ENCODE results near the gene TBXA2R.
"Not testable (repeated sequence)": the region's sequence is repeated elsewhere in the genome, so short reads cannot be mapped to it uniquely, and the experiment has no call there.

GRCh38 chr19:3647102-3647501 is 40.4 kb upstream of the TBXA2R start:
- TF ChIP-seq CTCF (conservative IDR thresholded peaks at IDR 0.05; ENCODE audit: low read length); EZH2phosphoT487 (IDR thresholded peaks at IDR 0.05; ENCODE audit: borderline replicate concordance): not testable (repeated sequence)

Data from Loucy (cell line).